ENCODE measurements around the gene CLBA1.
"Not testable (repeated sequence)": the region's sequence is repeated elsewhere in the genome, so short reads cannot be mapped to it uniquely, and the experiment has no call there.

DNA sequence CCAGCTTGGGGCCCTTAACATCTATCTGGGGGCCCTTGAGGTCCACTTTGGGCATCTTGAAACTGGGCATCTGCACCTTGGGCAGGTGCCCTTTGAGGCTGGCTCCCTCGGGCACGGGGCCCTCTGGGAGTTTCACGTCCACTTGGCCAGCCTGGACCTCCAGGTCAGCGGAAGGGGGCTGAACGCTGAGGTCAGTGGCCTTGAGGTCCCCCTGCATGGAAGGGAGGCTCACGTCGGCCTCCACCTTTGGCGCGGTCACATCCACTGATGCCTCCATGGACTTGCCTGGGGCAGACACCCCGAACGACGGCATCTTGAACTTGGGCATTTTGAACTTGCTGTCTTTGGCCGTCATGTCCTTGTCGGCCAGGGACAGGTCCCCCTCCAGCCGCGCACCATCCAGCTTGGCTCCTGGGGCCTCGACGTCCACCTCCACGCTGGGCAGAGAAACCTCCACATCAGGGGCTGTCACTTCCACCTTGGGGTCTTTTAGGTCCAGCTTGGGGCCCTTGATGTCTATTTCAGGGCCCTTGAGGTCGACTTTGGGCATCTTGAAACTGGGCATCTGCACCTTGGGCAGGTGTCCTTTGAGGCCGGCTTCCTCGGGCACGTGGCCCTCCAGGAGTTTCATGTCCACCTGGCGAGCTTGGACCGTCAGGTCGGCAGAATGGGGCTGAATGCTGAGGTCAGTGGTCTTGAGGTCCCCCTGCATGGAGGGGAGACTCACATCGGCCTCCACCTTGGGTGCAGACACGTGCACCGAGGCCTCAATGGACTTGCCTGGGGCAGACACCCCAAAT lies 42.2 kb upstream of the CLBA1 start:
- TF ChIP-seq POLR2AphosphoS5, POLR2A (IDR thresholded peaks at IDR 0.05; ENCODE audit: low read depth, low read length): not testable (repeated sequence)
